GM19324 (cell line): ENCODE data around the gene MDC1.

ENCODE experiments used
- ATAC-seq: cut with Tn5 transposase; IDR thresholded peaks from one replicate; pipeline ENCODE4 v1.9.1; 2021; ENCODE audit warnings: mild to moderate bottlenecking, moderate library complexity; ENCODE audit not compliant: unreplicated experiment, low FRiP score

The MDC1 gene

DNA sequence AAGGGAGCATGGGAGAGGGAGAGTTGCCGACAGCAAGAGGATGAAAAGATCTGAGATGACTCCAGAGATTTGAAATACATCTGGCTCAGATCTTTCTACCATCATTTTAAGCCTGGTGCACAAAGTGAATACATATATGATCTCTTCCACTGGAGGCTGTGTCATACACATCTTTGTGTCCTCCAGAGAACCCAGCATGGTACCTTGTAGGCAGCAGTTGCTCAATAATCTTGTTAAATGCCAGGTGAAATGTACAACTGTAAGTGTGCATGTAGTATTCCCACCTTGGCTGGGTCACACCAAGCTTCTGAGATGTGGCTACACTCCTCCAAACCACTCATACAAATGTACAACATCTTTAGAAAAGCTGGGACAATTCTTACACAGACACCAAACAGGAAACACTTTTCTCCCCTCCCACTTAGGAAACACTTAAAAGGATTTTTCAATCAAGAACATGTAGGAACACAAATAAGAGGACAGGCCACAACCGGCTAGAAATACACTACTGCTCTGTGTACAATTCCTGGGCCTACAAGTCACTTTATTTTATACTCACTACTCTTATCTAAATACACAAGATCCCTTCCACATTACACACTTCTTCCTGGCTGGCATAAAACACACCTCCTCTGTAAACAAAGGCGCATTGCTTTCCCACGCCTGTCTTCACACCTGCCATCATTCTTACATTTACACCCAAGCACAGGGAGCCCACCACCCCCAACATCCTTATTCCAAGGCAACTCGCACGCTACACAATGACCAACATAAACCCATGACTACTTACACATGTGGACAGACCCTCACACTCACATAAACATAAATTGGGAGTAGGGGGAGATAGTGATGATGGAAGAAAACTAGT is 31.1 kb upstream of the MDC1 start:
- no peak for ATAC-seq

DNA sequence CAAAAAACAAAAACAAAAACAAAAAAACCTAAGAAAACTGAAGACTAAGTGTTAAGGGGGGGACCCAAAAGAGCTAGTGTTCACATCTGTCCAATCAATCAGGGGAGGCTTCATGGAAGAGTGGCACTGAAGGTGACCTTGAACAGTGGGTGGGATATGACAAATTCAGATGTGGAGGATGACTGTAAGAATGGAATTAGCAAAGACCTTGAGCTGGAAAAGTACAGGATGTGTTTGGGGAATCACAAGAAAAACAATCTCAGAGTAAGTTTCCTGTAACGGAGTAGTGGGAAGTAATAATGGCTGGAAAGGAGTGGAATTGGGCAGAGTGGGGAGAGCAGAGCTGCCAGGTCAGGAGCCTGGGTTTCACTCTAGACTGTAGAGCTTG is 30.2 kb upstream of the MDC1 start:
- ATAC-seq: no peak

DNA sequence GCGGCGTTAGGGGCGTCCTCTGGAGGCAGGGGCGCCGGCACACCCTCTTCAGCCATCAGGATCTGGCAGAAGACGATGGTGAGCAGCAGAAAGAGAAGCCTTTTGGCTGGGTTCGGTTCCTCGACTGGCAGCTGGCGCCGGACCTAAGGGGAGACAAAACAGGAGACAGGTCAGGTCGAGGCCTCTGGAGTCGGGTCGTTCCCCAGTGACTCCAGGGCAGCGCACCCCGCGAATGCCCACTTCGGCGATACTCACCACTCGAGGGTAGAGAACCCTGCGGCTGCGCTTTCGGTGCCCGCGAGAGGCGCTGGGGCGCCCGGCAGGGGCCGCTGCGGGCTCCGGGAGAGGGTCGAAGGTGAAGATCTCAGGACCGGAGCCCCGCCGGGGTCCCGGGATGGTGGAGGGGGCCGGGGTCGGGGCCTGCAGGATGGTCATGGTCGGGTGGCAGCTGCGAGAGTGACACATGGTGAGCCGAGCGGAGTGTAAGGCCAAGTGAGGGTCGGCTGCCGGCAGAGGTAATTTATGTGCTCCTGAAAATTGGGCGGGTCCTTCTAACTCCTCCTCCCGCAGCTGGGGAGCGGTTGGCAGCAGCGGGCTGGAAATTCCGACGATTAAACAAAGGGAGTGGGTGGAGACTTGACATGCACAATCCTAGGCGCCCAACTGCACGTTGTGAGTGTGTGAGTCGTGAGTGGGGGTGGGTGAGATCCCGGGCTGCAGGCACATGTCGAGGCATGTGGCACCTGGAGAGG is 27.1 kb upstream of the MDC1 start, which contains the start of gene IER3:
Gene IER3, minus strand, starts transcription at position 494 of the 752 bp plus-strand sequence. Its CDS starts 29 bp downstream, at position 465.
- ATAC-seq: no peak

DNA sequence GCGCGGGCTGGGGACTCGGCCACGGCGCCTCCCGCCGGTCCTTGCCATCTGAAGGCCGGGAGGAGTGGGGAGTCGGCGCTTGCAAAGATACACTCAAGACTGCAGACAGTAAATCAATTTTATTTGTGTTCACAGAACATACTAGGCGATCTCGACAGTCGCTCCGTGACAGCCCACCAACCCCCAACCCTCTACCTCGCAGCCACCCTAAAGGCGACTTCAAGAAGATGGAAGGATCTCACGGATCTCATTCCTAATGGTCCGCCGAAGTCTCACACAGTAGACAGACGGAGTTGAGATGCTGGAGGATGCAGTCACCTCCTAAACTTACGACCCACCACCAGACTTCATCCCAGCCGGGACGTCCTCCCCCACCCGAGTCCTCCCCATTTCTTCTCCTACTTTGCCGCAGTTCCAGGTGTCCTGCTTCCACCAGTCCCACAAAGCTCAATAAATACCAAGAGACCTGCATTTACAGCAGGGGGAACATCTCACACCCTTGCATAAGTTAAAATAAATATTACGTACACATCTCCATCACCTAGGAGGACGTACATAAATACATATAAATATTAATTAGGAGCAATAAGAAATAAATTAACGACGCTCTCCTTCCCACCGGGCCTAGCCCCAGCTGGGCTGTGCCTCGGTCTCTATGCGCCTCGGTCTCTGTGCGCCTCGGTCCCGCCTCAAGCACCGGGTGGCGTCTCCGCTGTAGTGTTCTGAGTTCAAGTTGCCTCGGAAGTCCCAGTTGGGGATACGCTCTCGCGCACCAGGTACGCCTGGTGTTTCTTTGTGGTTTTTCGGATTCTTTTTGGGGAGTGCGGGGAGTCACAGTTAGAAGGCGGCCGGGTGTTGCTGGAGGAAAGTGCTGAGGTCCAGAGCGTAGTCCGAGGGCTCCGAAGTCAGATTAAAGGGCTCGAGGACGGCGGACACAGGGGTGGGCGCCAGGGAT is 26.3 kb upstream of the MDC1 start:
- ATAC-seq: peak; percentile 28

DNA sequence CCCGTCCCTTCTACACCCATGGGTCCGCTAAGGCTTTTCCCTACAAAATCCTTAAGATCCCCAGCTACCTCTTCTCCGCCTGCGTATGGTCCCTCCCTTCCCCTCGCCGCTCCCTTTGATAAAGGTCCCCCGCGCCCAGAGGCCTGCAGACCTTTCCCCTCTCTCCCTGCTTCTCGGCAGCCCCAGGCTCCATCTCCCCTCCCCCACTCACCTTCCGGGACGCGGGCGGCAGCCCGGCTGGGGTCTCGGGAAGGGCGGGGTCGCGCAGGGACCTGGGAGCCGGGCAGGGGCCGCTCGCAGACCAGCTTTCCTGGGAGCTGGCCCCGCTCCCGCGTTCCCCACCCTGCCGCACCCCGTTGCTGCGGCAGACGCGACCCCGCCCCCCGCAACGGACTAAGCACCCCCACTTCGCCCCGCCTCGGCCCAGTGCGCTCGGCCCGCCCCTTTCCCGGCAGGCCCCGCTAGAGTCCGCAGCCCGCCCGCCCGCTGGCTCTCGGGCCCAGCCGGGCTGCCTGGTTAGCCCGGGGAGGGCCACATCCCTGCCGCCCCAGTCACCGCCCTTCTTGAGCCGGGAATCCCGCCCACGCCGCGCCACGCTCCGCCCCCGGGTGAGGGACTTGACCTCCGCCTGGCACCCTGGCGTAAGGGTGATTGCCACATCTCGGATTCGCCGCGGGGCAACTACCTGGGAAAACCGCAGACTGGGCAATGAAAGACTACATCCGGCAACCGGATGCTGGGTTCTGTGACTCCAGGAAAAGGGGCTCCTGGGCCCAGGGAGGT is 25.4 kb upstream of the MDC1 start, which contains the start of gene FLOT1:
Gene FLOT1, minus strand, starts transcription at position 372 of the 783 bp plus-strand sequence. CDS start 498 bp downstream, outside the sequence.
- ATAC-seq: peak; percentile 70

DNA sequence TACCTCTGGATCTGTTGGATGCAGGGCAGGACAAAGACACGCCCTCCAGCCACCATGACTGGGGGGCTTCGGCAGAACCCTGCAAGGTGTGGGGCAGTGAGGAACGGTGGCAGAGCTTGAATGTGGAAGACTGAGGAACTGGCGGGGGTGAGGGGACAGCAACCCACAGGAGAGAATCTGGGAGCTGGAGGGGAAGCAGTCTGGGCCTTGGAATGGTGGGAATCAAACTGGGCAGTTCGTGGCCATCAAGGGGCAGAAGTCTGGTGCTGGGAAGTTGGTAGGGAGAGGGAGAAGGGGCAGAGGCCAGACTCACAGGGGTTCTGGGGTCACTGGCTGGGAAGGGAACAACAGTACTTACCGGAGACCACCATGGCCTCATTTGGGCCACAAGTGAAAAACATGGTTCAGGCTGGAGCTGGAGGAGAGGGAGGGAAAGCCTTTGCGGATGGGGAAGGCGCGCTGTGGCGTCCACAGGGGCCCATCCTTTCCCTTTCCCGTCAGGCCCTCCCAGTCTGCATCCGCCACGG is 24.8 kb upstream of the MDC1 start:
- no peak for ATAC-seq

DNA sequence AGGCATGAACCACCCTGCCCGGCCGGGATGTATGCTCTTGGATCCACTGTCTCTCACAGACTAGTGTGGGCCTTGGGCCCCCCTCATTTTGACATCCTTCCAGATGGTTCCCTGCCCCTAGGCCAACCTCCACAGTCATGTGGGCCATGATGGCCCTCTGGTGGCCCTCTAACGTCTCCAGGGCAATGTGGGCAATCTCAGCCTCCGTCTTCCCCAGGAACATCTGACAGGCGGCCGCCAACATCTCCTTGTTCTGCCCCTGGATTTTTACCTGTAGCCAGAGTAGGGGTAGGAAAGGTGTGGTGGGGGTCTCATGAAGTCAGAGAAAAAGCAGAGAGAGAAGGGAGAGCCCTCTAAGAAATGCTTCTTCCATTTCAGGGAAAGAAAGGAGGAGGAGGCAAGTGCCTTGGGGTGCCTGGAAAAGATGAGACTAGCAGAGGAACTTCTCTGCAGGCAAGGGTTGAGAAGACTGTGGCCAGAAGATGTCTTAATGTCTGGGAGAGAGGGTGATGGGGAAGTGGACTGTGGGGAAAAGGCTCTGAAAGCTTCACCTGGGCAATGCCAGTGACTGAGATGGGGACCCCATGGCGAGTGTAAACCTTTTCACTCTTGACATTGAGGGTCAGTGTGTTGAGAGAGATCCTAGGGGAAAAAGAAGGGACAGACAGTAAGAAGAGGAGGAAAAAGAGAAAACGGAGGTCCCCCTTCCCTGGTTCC is 24.1 kb upstream of the MDC1 start:
- ATAC-seq: no peak

DNA sequence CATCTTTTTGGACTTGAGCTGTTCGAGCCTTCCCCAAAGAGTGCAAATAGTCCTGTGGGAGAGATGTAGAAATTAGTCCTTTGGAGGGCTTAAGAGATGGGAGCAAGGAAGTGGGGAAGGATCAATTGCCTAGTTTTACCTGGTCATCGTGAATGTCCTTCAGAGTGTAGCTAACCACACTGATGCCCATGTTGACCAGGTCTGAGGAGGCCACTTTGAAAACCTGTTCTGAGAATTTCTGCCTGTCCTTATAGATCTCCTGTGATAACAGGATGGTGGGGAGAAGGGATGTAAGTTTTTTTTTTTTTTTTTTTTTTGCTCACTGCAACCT is 23.4 kb upstream of the MDC1 start:
- no peak for ATAC-seq

DNA sequence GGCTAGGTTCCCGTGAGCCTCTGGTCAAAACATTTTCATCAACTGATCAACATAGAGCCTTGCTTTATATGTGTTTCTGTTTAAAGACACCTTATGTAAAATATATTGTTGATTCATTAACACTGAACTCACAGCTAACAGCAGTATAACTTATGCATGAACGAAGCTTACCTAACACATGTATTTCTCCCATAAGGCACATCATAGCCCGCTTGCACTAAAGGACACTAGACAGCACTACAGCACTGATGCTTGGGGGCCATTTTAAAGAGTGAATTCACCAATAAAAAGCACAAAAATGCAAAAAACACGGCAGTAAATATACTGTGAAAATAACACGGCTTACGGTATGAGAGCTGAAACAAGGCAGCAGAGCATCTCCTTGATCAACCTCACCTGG is 21.5 kb upstream of the MDC1 start:
- ATAC-seq: no peak

DNA sequence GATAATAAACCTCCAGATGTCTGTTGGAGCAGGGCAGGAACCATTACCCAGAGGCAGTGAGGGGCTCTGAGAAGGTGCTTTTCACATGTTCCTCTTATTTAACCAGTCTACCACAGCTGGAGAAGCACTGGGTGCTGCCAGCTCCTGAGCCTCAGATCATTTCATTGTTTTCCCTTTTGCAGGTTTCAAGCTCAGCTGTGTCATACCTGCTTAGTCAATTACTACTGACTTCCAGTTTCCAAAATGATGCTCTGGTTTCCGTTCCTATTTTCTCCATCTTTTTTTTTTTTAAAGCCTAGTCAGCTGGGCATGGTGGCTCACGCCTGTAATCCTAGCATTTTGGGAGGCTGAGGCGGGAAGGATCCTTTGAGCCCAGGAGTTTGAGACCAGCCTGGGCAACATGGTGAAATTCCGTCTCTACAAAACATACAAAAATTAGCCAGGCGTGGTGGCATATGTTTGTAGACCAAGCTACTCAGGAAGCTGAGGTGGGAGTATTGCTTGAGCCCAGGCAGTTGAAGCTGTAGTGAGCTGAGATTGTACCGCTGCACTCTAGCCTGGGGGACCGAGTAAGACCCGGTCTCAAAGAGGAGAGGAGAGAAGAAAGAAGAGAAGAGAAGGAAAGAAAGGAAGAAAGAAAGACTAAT is 18.7 kb upstream of the MDC1 start:
- ATAC-seq: no peak

DNA sequence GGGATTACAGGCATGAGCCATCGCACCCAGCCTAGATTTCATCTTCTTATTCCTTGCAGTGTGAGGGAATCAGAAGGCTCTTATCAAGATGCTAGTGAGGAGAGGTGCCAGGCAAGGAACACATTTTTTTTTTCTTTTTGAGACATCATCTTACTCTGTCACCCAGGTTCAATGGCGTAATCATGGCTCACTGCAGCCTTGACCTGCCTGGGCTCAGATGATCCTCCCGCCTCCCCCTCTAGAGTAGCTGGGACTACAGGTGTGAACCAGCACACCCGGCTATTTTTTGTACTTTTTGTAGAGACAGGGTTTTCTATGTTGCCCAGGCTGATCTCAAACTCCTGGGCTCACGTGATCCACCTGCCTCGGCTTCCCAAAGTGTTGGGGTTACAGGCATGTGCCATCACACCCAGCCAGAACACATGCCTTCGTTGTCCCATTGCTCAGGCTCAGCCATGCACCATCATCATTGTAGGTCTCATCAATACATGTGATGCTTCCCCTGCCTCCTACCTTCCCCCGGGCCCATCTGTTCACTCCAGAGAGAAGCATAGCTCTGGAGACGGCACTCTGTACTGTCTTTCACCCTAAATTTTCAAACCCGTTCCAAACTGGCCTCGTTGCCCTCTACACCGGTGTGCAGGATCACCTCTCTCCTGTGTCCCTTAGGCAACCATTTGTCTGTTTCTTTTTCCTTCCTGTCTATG is 15.3 kb upstream of the MDC1 start:
- no peak for ATAC-seq

DNA sequence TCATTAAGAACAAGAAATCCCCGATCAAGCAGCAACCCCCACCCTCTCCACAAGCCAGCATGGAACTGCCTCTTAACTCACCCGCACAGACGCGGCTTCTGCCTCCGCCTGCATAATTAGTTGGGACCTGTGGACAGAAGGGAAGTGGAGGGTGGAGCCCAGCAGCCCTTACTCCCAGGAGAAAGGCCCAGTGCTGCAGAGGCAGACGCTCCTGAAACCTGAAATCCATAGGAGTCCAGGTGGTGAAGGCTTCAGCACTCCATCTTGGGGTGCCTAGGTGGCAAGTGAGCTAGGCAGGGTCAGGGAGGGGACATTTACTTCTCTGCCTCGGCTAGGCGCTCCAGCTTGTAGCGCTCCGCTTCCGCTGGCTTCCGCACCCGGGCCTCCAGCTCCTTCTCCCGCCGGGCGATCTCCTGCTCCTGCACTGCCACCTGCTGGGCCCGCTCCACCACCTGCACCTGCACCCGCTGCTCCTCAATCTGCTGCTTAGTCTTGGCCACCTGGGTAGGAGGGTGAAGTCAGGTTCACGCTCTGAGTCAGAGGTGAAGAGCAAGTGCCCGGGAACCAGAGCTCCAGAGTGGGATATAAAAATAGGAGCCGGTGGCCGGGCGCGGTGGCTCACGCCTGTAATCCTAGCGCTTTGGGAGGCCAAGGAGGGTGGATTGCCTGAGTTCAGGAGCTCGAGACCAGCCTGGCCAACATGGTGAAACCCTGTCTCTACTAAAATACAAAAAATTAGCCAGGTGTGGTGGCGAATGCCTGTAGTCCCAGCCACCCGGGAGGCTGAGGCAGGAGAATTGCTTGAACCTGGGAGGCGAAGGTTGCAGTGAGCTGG is 13.7 kb upstream of the MDC1 start:
- ATAC-seq: peak; percentile 44

DNA sequence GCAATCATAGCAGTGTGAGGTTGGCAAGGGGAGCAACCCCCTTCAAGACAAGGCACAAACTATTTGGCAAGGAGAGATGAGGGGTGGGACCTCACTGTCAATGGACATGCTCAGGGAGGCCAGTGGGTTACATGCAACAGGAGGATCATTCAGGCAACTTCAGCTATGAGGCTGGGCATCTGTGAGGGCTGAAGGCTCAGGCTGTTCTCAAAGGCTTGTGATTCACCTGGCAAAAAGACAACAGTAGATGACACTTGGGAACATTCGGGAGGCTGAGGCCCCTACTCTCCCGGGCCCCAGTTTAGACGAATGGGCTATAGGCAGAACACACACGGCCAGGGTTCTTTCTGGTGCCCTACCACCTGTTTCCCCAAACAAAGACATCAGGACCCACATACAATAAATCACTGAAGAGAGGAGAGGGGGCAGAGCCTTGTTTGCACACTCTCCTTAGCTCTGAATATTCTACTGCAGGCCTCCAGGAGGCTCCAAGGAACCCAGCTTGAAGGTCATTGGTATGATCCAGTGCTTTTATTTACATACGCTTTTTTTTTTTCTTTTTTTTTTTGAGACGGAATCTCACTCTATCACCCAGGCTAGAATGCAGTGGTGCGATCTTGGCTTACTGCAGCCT is 11.0 kb upstream of the MDC1 start:
- ATAC-seq: no peak

DNA sequence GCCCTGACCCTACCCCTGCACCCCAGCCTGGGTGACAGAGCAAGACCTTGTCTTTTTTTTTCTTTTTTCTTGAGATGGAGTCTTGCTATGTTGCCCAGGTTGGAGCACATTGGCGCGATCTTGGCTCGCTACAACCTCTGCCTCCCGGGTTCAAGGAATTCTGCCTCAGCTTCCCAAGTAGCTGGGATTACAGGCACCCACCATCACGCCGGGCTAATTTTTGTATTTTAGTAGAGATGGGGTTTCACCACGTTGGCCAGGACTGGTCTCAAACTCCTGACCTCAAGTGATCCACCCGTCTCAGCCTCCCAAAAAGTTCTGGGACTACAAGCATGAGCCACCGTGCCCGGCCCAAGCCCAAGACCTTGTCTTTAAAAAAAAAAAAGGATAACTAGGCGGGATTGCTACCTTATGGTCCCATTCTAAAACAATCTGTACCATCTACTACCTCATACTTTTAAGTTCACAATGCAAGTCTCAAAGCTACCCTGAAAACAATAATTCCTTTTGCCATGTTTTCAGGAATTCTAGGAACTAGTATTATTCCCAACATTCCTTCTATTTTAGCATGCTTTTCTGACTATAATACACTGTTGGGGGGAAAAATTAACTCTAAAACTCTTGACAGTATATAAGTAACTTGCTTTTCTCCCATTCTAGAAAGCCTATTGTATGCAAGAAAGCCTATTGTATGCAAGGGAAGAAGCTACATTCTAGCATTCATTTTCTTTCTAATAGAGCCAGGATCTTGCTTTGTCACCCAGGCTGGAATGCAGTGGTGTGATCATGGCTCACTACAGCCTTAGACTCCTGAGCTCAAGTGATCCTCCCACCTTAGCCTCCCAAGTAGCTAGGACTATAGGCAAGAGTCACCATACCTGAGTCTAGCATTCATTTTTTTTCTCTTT is 9.7 kb upstream of the MDC1 start:
- no peak for ATAC-seq

DNA sequence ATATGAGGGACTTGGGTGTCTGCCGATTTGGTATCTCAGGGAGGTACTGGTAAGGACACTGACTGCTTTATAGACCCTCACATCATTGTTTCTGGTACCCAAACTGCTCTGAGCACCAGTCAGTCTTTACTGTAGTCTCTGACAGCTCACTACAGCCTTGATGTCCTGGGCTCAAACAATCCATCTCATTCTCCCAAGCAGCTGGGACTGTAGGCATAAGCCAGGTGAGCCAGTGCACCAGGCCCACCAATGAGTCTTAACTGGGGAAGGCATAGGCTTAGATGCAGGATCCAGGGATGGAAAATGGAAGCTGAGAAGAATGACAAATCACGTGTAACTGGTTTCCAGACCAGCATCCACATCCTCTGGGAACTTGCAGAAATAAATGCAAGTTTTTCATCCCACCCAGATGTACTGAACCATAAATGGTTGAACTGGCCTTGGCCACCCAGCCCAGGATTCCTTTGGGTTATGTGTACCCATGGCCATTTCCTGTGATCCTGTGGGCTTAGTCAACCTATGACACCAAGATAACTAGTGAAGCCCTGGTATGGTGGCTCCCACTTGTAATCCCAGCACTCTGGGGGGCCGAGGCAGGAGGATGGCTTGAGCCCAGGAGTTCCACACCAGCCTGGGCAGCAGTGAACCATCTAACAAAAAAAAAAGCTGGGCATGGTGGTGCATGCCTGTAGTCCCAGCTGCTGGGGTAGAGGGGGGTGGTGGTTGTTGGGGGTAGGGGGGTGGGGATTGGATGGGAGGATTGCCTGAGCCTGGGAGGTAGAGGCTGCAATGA is 8.8 kb upstream of the MDC1 start:
- no peak for ATAC-seq
